Vagina (tissue), 2 donors: Measurements from ENCODE around the gene ELMO1.

Experiments
- POLR2A ChIP-seq, 2 donors: fragments of 450-650 bp; IDR thresholded peaks; one replicate each; pipeline ENCODE4 v1.6.1; 2017; ENCODE audit warnings: antibody characterized with exemption in 2 of 2, mild to moderate bottlenecking in 2 of 2, moderate library complexity in 2 of 2
- TF ChIP-seq, protein P1 (sequence below), 3 experiments: fragments of 450-650 bp in 2 of 3; fragments of 200-600 bp in 1 of 3; sonication (generic) in 1 of 3; IDR thresholded peaks; one replicate each; pipeline ENCODE4 v1.5.1; 2017 to 2019; ENCODE audit warnings: antibody characterized with exemption in 3 of 3, mild to moderate bottlenecking in 2 of 3, moderate library complexity in 2 of 3

- TF ChIP-seq, protein P1, sequence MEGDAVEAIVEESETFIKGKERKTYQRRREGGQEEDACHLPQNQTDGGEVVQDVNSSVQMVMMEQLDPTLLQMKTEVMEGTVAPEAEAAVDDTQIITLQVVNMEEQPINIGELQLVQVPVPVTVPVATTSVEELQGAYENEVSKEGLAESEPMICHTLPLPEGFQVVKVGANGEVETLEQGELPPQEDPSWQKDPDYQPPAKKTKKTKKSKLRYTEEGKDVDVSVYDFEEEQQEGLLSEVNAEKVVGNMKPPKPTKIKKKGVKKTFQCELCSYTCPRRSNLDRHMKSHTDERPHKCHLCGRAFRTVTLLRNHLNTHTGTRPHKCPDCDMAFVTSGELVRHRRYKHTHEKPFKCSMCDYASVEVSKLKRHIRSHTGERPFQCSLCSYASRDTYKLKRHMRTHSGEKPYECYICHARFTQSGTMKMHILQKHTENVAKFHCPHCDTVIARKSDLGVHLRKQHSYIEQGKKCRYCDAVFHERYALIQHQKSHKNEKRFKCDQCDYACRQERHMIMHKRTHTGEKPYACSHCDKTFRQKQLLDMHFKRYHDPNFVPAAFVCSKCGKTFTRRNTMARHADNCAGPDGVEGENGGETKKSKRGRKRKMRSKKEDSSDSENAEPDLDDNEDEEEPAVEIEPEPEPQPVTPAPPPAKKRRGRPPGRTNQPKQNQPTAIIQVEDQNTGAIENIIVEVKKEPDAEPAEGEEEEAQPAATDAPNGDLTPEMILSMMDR (IDR thresholded peaks at IDR 0.05): no peak
- TF ChIP-seq POLR2A (IDR thresholded peaks at IDR 0.05): no peak
Measured at GRCh38 chr7:36862771-36863261, 585.8 kb downstream of the ELMO1 start.
